Measurements from ENCODE around the gene TSPO. TPM values are rescaled to one million over a fixed set of nuclear protein-coding genes. Genes with fewer than 3 reads are reported as not detected.

The TSPO gene
- total RNA-seq, 1 donor from 2014 or later = 294 TPM

- intact Hi-C loops (cut with DNase I) = no loop called here
- no peak for DNase-seq
- TF ChIP-seq CTCF (IDR thresholded peaks at IDR 0.05) = no peak
- ATAC-seq = no peak
- Histone ChIP-seq H3K27me3 (ENCODE audit: low read depth) (no peaks in the 10 kb centered on the region), H3K27ac (no peak overlapping the region), H3K4me1 (no peaks in the 10 kb centered on the region), H3K36me3 (peaks cover 74% of the 10 kb centered on the region), H3K4me3 (no peak overlapping the region), H3K9me3 (no peaks in the 10 kb centered on the region)
Measured at GRCh38 chr22:43173976-43174720, 22.8 kb downstream of the TSPO start.

- Histone ChIP-seq H3K36me3 (peaks cover 74% of the 10 kb centered on the region), H3K4me1 (no peaks in the 10 kb centered on the region), H3K4me3 (no peak overlapping the region), H3K9me3 (no peaks in the 10 kb centered on the region), H3K27ac (no peak overlapping the region), H3K27me3 (ENCODE audit: low read depth) (no peaks in the 10 kb centered on the region)
- DNase-seq (no peak), ATAC-seq (no peak)
- intact Hi-C loops (cut with DNase I) = no loop called here
- no peak for TF ChIP-seq CTCF (IDR thresholded peaks at IDR 0.05)
Measured at GRCh38 chr22:43174941-43175531, 23.7 kb downstream of the TSPO start.

GRCh38 chr22:43176090-43176489 lies 24.7 kb downstream of the TSPO start:
- Histone ChIP-seq H3K4me1 (peaks cover 4% of the 10 kb centered on the region), H3K4me3 (no peak overlapping the region), H3K27ac (no peak overlapping the region), H3K27me3 (ENCODE audit: low read depth) (no peaks in the 10 kb centered on the region), H3K9me3 (no peaks in the 10 kb centered on the region), H3K36me3 (peaks cover 70% of the 10 kb centered on the region)
- no peak for ATAC-seq
- TF ChIP-seq CTCF (IDR thresholded peaks at IDR 0.05) = no peak
- intact Hi-C loops (cut with DNase I) = no loop called here
- DNase-seq = no peak

GRCh38 chr22:43177479-43177878 lies 26.1 kb downstream of the TSPO start:
- no peak for DNase-seq
- TF ChIP-seq CTCF (IDR thresholded peaks at IDR 0.05) = no peak
- no peak for ATAC-seq
- intact Hi-C loops (cut with DNase I) = no loop called here
- H3K9me3 ChIP-seq = no peaks in the 10 kb centered on the region
- H3K36me3 ChIP-seq = peaks cover 56% of the 10 kb centered on the region
- H3K4me1 ChIP-seq = peaks cover 7% of the 10 kb centered on the region
- H3K27me3 ChIP-seq (ENCODE audit: low read depth) = no peaks in the 10 kb centered on the region
- H3K27ac ChIP-seq = no peak overlapping the region
- no peak overlapping the region for H3K4me3 ChIP-seq

- H3K4me3 ChIP-seq = no peak overlapping the region
- TF ChIP-seq CTCF (IDR thresholded peaks at IDR 0.05) = no peak
- ATAC-seq = no peak
- no peak for DNase-seq
- intact Hi-C loops (cut with DNase I) = no loop called here
- peaks cover 38% of the 10 kb centered on the region for H3K36me3 ChIP-seq
- no peaks in the 10 kb centered on the region for H3K27me3 ChIP-seq (ENCODE audit: low read depth)
- no peak overlapping the region for H3K27ac ChIP-seq
- H3K9me3 ChIP-seq = no peaks in the 10 kb centered on the region
- H3K4me1 ChIP-seq = peaks cover 7% of the 10 kb centered on the region
Measured at GRCh38 chr22:43179146-43179910, 28.0 kb downstream of the TSPO start.
